Measurements from ENCODE around the gene OLIG2. TPM values are rescaled to one million over a fixed set of nuclear protein-coding genes. Genes with fewer than 3 reads are reported as not detected.

OLIG2 gene
- total and polyA plus RNA-seq, 7 donors, result not detected

GRCh38 chr21:33076600-33077329 is 51.0 kb downstream of the OLIG2 start:
- no peaks in the 10 kb centered on the region for H3K36me3 ChIP-seq

More at GRCh38 chr21:33076600-33077329, 51.0 kb downstream of the OLIG2 start:
- Histone ChIP-seq H3K4me1 (peaks cover 0 to 6% (median 3%) of the 10 kb centered on the region in 4 donors), H3K9me3 (no peaks in the 10 kb centered on the region), H3K27ac (no peak overlapping the region), H3K27me3 (peaks cover 7 to 64% (median 36%) of the 10 kb centered on the region in 3 donors), H3K4me3 (no peak overlapping the region)
- TF ChIP-seq POLR2AphosphoS5 (IDR thresholded peaks at IDR 0.05), result no peak
- TF ChIP-seq EP300 (IDR thresholded peaks at IDR 0.05), result no peak
- TF ChIP-seq, protein P1, sequence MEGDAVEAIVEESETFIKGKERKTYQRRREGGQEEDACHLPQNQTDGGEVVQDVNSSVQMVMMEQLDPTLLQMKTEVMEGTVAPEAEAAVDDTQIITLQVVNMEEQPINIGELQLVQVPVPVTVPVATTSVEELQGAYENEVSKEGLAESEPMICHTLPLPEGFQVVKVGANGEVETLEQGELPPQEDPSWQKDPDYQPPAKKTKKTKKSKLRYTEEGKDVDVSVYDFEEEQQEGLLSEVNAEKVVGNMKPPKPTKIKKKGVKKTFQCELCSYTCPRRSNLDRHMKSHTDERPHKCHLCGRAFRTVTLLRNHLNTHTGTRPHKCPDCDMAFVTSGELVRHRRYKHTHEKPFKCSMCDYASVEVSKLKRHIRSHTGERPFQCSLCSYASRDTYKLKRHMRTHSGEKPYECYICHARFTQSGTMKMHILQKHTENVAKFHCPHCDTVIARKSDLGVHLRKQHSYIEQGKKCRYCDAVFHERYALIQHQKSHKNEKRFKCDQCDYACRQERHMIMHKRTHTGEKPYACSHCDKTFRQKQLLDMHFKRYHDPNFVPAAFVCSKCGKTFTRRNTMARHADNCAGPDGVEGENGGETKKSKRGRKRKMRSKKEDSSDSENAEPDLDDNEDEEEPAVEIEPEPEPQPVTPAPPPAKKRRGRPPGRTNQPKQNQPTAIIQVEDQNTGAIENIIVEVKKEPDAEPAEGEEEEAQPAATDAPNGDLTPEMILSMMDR (IDR thresholded peaks at IDR 0.05), result no peak
- TF ChIP-seq POLR2A (IDR thresholded peaks at IDR 0.05), result no peak
- no peak for DNase-seq
- intact Hi-C loops (cut with DNase I), result no loop called here
- WGBS, 2 donors, result 73 to 85% methylated on average over 11 of the region's 11 CpGs

Other genes with a start within 250 kb of the OLIG2 start
- gene OLIG1, start 44.2 kb downstream of the OLIG2 start, total RNA-seq, result not detected
- not detected for gene OLIG1, start 44.2 kb downstream of the OLIG2 start, polyA plus RNA-seq
- gene IFNAR2, start 204.0 kb downstream of the OLIG2 start, total RNA-seq, result 10 to 100 TPM in 3 of 4 donors, 1 to 10 TPM in 1; 7.6 to 19.0 (median 12.2) TPM
- 10 to 100 TPM in 1 of 3 donors, 1 to 10 TPM in 2; 6.6 to 15.2 (median 7.9) TPM for gene IFNAR2, start 204.0 kb downstream of the OLIG2 start, polyA plus RNA-seq
- 10 to 100 TPM; 15.0 to 26.2 (median 23.6) TPM for gene IL10RB, start 240.4 kb downstream of the OLIG2 start, total RNA-seq
- gene IL10RB, start 240.4 kb downstream of the OLIG2 start, polyA plus RNA-seq, result 10 to 100 TPM; 30.0 to 66.8 (median 34.4) TPM